Kasumi-1 (cell line): Measurements from ENCODE around the gene TNIK.

ENCODE experiments used
- DNase-seq, 2 experiments: peaks; one replicate each; lab custom pipeline; 2025; lab: John Stamatoyannopoulos, UW

The TNIK gene

DNA sequence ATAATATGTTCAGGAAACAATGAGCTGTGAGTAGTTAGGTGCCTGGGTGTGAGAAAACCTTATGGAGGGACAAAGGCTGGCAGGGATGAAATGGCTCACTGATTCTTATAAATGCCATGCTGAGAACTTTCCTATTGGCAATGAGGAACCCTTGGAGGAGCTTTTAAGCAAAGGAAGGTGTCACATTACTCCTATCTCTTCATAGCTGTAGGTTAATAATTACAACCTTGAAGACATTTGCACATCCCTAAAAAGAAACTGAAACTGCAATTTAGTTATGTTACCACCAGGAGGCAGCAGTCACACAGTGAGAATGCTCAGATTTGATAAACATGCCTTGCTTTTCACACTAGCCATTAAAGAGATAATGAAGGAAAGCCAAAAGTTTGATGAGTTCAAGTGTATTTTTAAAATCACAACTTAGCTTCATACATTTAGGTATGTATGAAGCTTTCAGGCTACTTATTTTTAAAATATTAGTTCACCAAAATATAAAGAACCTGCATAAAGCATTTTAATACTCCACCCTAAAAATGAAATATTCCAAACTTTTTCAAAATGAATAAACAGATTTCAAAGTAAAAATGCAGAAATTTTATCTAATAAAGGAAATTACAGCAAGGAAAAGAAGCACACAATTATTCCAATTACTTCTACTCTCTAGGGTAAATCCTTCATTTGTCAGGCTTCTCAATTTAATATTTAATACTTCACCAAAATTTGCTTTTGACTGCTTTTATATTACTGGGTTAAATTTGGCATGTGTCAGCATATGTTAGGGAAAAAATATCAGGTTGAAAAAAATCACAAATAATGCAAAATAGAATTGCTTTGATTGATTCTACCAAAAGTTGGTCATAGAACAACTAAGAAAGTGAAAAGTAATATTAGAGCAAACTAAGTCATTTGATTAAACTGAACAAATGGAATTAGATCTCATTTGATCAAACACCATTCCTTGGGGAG is 296.8 kb downstream of the TNIK start:
- DNase-seq, result peak; percentile 57 to 67

- no peak for DNase-seq
Measured at GRCh38 chr3:171160325-171160724, 299.9 kb downstream of the TNIK start.

DNA sequence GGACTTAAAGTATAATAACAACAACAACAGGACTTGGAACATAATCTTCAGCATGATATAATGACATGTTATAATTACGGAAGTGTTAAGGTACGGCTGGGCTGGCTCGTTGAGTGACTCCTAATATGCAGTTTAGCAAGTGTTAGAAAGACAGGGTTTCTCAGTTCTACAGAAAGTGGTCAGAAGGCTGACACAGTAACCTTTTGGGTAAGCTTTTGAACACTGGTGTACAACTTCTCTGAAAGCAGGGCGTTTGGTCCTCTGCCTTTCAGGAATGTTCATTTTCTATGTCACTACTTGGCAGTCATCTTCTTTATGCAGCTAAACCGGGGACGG is 300.4 kb downstream of the TNIK start:
- DNase-seq, result no peak

GRCh38 chr3:171159024-171159821 is 301.0 kb downstream of the TNIK start:
- no peak for DNase-seq

DNA sequence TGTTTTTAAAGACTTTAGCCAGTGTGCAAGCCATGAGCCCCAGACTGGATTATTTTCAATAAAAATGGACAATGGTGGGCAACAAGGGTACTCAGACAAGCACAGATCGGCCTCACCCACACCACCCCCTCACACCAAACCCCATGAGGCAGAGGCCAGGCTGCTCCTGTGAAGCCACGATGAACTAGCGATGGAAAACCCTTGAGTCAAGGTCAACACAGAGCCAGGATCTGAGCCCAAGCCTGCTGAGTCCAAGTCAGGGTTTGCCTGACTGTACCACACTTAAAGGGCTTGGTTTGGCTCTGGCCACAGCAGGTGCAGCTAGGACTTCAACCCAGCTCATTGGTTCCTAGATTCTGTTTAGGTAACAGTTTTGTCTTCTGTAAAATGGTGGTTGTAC is 302.2 kb downstream of the TNIK start:
- DNase-seq, result no peak

DNA sequence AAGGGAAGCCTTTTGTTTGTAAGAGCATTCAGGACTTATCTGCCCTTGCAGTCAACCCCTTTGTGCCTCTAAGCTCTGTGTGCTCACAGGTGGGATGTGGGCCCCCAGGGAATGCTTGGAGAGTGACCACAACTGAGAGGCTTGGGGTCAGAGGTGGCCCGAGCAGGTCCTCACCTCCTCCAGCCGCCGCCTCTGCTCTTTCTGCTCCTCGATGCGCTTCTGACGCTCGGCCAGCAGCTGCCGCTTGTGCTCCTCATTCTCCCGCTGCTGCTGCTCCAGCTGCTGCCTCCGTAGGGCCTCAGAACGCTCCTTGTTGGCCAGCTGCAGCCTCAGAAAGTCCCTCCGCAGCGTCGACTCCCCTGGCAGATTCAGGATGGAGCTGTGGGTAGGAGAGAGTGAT is 302.9 kb downstream of the TNIK start:
- DNase-seq, result no peak

GRCh38 chr3:171156401-171157010 is 303.7 kb downstream of the TNIK start:
- DNase-seq, result no peak

DNA sequence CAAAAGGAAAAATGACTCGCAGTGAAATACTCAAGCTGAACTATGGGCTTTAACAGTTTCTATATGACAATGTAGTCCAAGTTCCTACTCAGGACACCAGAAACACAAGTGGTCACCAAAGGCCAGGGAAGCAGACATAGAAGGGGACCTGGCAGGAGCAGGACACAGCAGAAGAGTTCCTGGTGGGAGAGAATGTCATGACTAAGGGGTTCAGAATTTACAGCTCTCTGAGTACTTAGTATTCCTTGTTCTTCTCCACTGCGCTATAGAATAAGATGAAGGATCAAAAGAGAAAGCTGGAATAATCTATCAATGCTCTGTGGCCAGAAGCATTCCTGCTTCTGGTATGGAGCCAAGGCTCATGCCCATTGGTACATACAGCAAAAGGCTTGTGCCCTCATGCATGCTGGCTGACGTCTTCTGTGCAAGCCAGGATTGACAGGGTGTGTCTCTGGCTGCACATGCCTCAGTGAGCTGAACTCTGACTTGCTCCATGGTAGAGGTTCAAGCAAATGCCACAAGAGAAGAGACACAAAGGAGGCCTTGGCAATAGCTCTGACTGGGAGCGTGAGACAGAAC is 305.0 kb downstream of the TNIK start:
- DNase-seq, result no peak

DNA sequence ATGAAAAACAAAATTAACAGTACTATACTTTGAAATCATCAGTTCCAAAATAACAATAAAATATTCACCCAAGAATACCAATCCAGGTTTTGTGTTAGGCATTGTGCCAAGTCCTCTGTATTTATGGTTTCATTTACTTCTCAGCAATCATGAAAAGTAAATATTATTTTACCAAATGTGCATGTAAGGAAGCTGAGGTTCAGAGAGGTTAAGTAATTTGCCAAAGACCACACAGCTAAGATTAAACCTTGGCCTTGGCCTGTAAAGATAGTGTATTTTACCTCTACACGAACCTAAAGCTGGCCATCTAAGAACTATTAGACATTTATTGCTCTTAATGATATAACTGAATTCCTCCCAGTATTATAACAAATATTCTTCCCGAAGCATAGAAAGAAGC is 309.3 kb downstream of the TNIK start:
- no peak for DNase-seq

DNA sequence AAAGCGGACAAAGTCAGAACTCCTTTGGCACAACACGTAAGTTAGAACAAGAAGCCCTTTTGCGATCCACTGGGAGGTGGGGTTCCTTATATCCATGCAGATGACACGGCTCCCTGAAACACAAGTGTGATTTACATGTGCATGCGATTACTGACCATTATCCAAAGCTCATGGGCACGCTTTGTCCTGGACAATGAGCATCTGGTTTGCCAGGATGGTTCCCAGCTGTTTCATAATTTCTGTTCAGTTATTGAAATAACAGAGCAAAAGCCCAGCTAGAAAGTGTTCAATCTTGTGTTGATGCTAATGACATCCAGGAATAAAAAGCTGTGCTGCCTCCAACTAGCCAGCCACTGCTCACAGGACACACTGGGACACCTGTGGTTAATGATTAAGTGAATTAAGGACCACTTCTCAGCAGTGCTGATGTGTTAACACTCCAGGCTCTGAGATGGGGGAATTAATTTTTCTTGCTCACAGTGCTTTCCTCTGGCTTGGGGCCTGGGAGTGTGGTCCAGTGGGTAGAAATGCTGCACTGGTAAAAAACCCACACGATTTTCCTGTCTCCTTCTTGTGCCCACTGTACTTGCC is 310.6 kb downstream of the TNIK start:
- no peak for DNase-seq

GRCh38 chr3:171145798-171146197 is 314.4 kb downstream of the TNIK start:
- no peak for DNase-seq

- DNase-seq, result no peak
Measured at GRCh38 chr3:171142985-171143384, 317.2 kb downstream of the TNIK start.

DNA sequence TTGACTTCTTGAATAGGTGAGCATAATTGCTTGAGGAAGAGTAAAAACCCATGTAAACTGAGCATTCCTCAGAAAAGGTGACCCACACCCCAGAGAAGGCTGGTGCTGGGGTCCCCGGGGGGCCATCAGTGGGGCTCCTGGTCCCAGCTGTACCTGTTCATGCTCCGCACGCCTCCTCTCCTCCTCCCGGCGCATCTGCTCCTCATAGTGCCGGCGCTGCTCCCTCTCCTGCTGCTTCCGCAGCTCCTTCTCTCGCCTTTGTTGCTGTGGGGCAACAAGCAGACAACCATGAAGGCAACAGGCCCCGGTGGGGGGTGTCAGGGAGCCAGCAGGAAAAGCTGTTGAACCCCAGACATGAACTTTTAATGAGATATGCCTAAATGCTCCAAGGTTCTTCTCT is 320.0 kb downstream of the TNIK start:
- no peak for DNase-seq

GRCh38 chr3:171138027-171138426 is 322.2 kb downstream of the TNIK start:
- no peak for DNase-seq

GRCh38 chr3:171135549-171135948 is 324.7 kb downstream of the TNIK start:
- DNase-seq, result no peak

DNA sequence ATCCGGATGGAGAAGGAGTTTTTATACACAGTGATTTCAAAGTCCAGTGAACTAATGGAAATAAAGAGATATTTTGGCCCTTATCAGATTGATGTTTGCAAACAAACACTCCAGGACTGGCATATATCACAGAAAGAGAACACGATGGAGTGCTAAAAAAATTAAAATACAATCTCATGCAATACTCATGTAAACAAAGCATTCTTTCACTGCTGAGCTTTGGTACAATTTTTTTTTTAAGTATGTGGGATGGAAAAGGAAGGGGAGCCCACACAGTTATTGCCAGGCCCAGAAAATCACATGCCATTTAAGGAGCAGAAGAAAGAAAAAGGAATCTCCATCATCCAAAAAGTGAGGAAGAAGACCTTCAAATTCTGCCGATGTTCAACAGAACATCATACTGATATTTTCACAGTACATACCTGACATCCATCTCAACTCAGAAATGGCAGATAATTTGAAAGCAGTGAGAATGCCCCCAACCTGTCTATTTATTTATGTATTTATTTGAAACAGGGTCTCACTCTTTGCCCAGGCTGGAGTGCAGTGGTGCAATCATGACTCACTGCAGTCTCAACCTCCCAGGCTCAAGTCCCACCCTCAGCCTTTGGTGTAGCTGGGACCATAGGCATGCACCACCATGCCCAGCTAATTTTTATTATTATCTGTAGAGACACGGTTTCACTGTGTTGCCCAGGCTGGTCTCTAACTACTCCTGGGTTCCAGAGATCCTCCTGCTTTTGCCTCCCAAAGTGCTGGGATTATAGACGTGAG is 326.2 kb downstream of the TNIK start:
- no peak for DNase-seq

GRCh38 chr3:171133337-171133736 is 326.9 kb downstream of the TNIK start:
- DNase-seq, result no peak

DNA sequence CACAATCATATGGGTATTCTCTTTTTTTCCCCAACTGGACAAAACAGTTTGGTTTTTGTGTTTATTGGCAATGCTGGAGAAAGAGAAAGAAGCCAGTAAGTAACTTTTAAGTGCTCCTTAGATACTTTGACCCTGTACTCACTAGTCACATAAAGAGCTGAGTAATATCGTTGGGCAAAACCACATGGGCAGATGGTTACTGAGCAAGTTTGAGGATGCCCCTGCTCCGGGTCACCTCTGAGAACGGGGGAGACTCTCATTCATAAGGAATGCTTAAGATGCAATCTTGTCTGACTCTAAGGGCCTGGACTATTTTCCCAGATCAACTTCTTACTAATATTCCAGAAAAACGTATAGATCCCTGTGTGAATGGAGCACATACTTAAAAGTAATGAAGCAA is 327.3 kb downstream of the TNIK start:
- no peak for DNase-seq

DNA sequence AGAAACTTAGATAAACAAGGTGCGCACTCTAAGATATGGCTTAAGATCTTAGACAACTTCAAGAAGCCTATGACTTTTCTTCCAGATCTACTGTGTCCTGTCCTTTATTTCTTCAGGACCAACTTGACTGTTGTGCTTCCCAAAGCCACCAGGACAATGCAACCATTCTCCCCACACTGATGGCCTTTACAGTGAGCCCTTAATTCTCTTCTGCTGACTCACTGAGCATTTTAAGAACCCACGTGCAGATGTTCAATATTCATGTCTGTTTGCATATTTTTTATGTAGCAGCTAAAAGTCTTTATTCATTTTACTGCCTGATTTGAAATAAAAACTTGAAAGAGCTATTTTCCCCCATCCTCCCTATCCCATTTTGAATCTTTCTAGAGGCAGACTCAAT is 330.4 kb downstream of the TNIK start:
- no peak for DNase-seq

- DNase-seq, result no peak
Measured at GRCh38 chr3:171127611-171128010, 332.6 kb downstream of the TNIK start.

GRCh38 chr3:171126478-171127209 is 333.6 kb downstream of the TNIK start:
- DNase-seq, result no peak
